Kidney (tissue), 14 donors: ENCODE results near the gene JUNB. TPM values are rescaled to one million over a fixed set of nuclear protein-coding genes. Genes with fewer than 3 reads are reported as not detected.

ENCODE experiments used
- DNase-seq, 5 donors: peaks; one replicate each; pipeline ENCODE4 v3.0.0-alpha.2; 2013 to 2020
- FAIRE-seq: peaks from 2 replicates; lab custom pipeline; 2012; peaks lifted over from hg19 to GRCh38; lab: Jason Lieb, UNC
- H3K27ac ChIP-seq, 2 donors: one replicate each; pipeline ENCODE4 v1.7.0; 2013; ENCODE audit warnings: low read depth in 2 of 2, low read length in 2 of 2, inconsistent platforms in 1 of 2
- H3K27me3 ChIP-seq: one replicate; pipeline ENCODE4 v1.7.1; 2013; ENCODE audit warnings: low read length, inconsistent platforms; ENCODE audit not compliant: control insufficient read depth, insufficient read depth
- H3K36me3 ChIP-seq, 3 donors: one replicate each; pipeline versions ENCODE4 v1.7.0 to v1.7.1; 2013; ENCODE audit warnings: low read length in 3 of 3, control low read depth in 1 of 3, inconsistent platforms in 1 of 3; ENCODE audit not compliant: insufficient read depth in 3 of 3, control insufficient read depth in 2 of 3
- H3K4me1 ChIP-seq, 3 donors: one replicate each; pipeline versions ENCODE4 v1.7.0 to v1.7.1; 2013; ENCODE audit warnings: low read length in 3 of 3, inconsistent platforms in 1 of 3, low read depth in 1 of 3; ENCODE audit not compliant: control insufficient read depth in 2 of 3, insufficient read depth in 2 of 3
- H3K4me3 ChIP-seq, 3 donors: one replicate each; pipeline versions ENCODE4 v1.7.0 to v1.8.1; 2013; ENCODE audit warnings: low read length in 3 of 3, control low read depth in 1 of 3, inconsistent platforms in 1 of 3
- H3K9ac ChIP-seq, 3 donors: one replicate each; pipeline versions ENCODE4 v1.7.0 to v1.7.1; 2013; ENCODE audit warnings: low read length in 3 of 3, control low read depth in 1 of 3, inconsistent platforms in 1 of 3
- H3K9me3 ChIP-seq, 3 donors: one replicate each; pipeline versions ENCODE4 v1.7.0 to v1.7.1; 2013; ENCODE audit warnings: low read length in 3 of 3, control low read depth in 1 of 3, inconsistent platforms in 1 of 3; ENCODE audit not compliant: control insufficient read depth in 2 of 3, insufficient read depth in 1 of 3
- intact Hi-C: fragments of 100-400 bp; cut with DNase I; formaldehyde crosslinking; loops from one replicate; pipeline ENCODE4 v1.11.1; 2022
- polyA plus RNA-seq: library from polyadenylated mRNA; stranded (reverse); fragments of 350-450 nt; fragmentation: Illumina TruSeq; extraction: RNeasy Lipid Tissue Mini Kit (QIAGEN cat#74804); gene quantifications from one replicate; pipeline ENCODE4 v1.2.3, GENCODE V29; 2014; ENCODE audit warnings: low read depth, low replicate concordance; ENCODE audit not compliant: insufficient read depth
- total RNA-seq: library from RNA; stranded (reverse); fragmentation: NEBNext Ultra II Directional; extraction: Animal tissue kit (Norgen Biotek cat#: 25700); gene quantifications from one replicate; pipeline ENCODE4 v1.2.1, GENCODE V29; 2021
- TF ChIP-seq, protein P1 (sequence below): IDR thresholded peaks from 3 replicates; pipeline ENCODE4 v1.5.1; 2012; ENCODE audit warnings: mild to moderate bottlenecking, moderate library complexity, borderline replicate concordance; ENCODE audit not compliant: insufficient read depth; ENCODE audit errors: extremely low read depth
- donor health status: control.
- donor health status: control.
- donor health status: control.
- donor health status: control.
- donor health status: control.
- donor health status: DM: yes; HTN: yes; CAD: no.
- donor health status: Normal renal cell carcinoma (clear cell type).

JUNB gene
- total and polyA plus RNA-seq, 2 donors from 2014 or later, result 128 to 142 TPM

DNA sequence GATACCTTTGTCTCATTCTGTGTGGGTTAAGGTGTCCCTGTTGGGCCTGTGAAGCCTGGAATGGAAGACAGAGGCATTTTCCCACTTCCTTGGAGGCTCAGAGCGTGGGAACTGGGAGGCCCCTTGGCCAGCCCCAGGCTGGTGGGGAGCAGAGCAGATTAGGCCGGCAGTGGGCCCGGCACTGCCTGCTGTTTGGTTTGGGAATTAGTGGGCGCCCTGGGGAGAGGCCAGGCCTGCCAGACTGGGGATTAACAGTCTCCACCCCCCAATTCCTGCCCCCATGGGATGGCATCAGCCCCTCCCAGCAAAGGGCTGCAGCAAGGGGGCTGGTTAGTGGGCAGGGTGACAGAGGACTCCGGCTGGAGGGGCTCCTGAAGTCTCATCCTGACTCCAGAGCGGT, 42.8 kb upstream of the JUNB start:
- Histone ChIP-seq H3K36me3 (peaks cover 2 to 9% (median 6%) of the 10 kb centered on the region in 3 donors), H3K4me1 (no peaks in the 10 kb centered on the region), H3K27me3 (no peaks in the 10 kb centered on the region), H3K27ac (no peak overlapping the region), H3K9me3 (no peaks in the 10 kb centered on the region), H3K4me3 (no peak overlapping the region), H3K9ac (no peak overlapping the region)
- intact Hi-C loops, result no loop called here
- TF ChIP-seq, protein P1, sequence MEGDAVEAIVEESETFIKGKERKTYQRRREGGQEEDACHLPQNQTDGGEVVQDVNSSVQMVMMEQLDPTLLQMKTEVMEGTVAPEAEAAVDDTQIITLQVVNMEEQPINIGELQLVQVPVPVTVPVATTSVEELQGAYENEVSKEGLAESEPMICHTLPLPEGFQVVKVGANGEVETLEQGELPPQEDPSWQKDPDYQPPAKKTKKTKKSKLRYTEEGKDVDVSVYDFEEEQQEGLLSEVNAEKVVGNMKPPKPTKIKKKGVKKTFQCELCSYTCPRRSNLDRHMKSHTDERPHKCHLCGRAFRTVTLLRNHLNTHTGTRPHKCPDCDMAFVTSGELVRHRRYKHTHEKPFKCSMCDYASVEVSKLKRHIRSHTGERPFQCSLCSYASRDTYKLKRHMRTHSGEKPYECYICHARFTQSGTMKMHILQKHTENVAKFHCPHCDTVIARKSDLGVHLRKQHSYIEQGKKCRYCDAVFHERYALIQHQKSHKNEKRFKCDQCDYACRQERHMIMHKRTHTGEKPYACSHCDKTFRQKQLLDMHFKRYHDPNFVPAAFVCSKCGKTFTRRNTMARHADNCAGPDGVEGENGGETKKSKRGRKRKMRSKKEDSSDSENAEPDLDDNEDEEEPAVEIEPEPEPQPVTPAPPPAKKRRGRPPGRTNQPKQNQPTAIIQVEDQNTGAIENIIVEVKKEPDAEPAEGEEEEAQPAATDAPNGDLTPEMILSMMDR, result no peak
- no peak for FAIRE-seq
- no peak for DNase-seq

DNA sequence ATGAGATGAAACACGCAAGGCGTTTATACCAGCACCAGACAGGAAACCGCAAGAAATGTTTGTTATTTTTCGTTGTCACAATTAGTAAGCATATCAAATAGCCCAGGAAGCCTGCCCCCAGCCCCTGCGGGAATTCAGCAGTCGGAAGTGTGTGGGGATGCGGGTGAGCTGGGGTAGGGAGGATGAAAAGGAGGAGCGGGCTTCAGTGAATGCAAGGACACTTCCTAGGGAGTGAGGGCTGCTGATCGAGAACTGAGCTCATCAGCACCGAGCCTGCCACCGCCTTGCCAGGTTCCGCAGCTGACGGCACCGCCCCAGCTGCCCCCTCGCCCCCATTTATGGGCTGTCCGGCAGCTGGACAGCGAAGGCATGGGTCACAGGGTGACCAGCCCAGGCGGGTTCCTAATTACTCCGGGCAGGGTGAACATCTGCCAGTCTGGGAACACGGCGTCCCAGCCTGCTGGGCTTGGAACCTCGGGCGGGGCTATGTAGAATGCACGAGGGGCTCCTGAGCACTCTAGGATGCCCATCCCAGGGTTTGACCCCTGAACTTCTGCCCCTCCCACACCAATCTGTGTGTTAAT, 41.3 kb upstream of the JUNB start:
- TF ChIP-seq, protein P1, result no peak
- Histone ChIP-seq H3K9me3 (no peaks in the 10 kb centered on the region), H3K4me1 (no peaks in the 10 kb centered on the region), H3K4me3 (no peak overlapping the region), H3K9ac (no peak overlapping the region), H3K27ac (no peak overlapping the region), H3K36me3 (peaks cover 2 to 9% (median 6%) of the 10 kb centered on the region in 3 donors), H3K27me3 (no peaks in the 10 kb centered on the region)
- DNase-seq (no peak), FAIRE-seq (no peak)
- intact Hi-C loops, result no loop called here

DNA sequence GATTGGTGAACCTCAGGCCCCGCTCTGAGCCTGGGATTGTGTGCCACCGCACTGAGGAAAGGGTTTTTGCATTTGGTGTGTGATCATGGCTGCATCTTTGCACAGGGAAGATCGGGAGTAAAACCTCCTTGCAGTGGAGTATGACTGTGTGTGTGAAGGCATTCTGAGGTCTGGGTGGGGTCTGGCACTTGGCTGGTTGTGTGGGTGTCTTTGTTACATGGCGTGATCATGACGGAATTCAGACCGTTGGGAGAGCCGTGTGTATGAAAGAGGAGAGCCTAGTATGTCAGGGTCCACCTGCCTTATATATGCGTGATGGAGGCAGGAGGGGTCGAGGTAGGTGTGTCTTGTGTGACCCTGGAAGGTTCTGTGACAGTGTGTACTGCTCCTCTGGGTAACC, 40.4 kb upstream of the JUNB start:
- Histone ChIP-seq H3K4me3 (no peak overlapping the region), H3K27me3 (no peaks in the 10 kb centered on the region), H3K9me3 (no peaks in the 10 kb centered on the region), H3K36me3 (peaks cover 2 to 9% (median 6%) of the 10 kb centered on the region in 3 donors), H3K4me1 (no peaks in the 10 kb centered on the region), H3K27ac (no peak overlapping the region), H3K9ac (no peak overlapping the region)
- no peak for DNase-seq
- FAIRE-seq, result no peak
- intact Hi-C loops, result no loop called here
- TF ChIP-seq, protein P1, result no peak

DNA sequence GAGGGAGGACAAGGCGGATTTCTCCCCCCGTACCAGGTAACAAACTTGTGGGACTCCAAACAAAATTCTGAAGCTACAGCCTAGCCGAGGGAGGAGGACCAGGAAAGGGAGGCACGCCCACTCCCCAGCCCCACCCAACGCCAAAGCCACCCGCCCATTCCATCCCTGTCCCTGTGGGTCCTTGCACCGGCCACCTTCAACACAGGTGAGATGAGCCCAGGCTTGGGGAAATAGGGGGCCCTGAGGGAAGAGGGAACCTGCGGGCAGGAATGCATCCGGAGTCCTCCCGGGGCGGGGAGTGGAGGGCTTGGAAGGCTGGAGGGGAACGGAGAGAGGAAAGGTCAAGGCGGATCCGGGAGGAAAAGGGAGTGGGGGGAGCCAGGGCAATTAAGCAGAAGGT, 39.7 kb upstream of the JUNB start, which contains the start of gene BEST2:
Gene BEST2, plus strand, starts transcription at position 157 of the 400 bp plus-strand sequence. CDS start 802 bp downstream, outside the sequence.
- intact Hi-C loops, result no loop called here
- H3K4me1 ChIP-seq, result no peaks in the 10 kb centered on the region
- FAIRE-seq (no peak), DNase-seq (no peak)
- H3K27ac ChIP-seq, result no peak within 1 kb of the TSS
- no peaks in the 10 kb centered on the region for H3K27me3 ChIP-seq
- peaks cover 0 to 6% (median 6%) of the 10 kb centered on the region in 3 donors for H3K36me3 ChIP-seq
- TF ChIP-seq, protein P1, result no peak
- H3K9ac ChIP-seq, result no peak within 1 kb of the TSS
- no peak within 1 kb of the TSS for H3K4me3 ChIP-seq
- H3K9me3 ChIP-seq, result no peaks in the 10 kb centered on the region
